Keratinocyte (primary cell): ENCODE measurements around the gene NR6A1. TPM values are rescaled to one million over a fixed set of nuclear protein-coding genes. Genes with fewer than 3 reads are reported as not detected.

Source experiments
- DNase-seq: peaks from one replicate; pipeline ENCODE4 v3.0.0-alpha.2; 2011; ENCODE audit warnings: low read depth, missing footprints, low spot score
- FAIRE-seq: peaks from 2 replicates; lab custom pipeline; 2011; peaks lifted over from hg19 to GRCh38; lab: Jason Lieb, UNC
- H2AFZ ChIP-seq: 2 replicates; pipeline ENCODE4 v1.6.0; 2012; ENCODE audit warnings: low read length, control low read depth, inconsistent platforms; ENCODE audit not compliant: control insufficient read depth
- H3K27ac ChIP-seq: 2 replicates; pipeline ENCODE4 v1.5.1; 2011; ENCODE audit warnings: low read length; ENCODE audit not compliant: control insufficient read depth, insufficient read depth
- H3K27me3 ChIP-seq: 3 replicates; pipeline ENCODE4 v1.6.0; 2011; ENCODE audit warnings: low read length; ENCODE audit not compliant: control insufficient read depth, insufficient read depth; ENCODE audit errors: extremely low read depth
- H3K36me3 ChIP-seq, 2 experiments: 2 replicates in 1 of 2; 3 replicates in 1 of 2; pipeline ENCODE4 v1.5.1; 2011; ENCODE audit warnings: low read length in 2 of 2, mild to moderate bottlenecking in 1 of 2; ENCODE audit not compliant: control insufficient read depth in 2 of 2, insufficient read depth in 2 of 2; ENCODE audit errors: extremely low read depth in 1 of 2
- H3K4me1 ChIP-seq: 3 replicates; pipeline ENCODE4 v1.5.1; 2011; ENCODE audit warnings: low read length; ENCODE audit not compliant: control insufficient read depth, insufficient read depth; ENCODE audit errors: extremely low read depth
- H3K4me2 ChIP-seq: 3 replicates; pipeline ENCODE4 v1.6.0; 2011; ENCODE audit warnings: low read depth, low read length; ENCODE audit not compliant: control insufficient read depth, insufficient read depth; ENCODE audit errors: extremely low read depth
- H3K4me3 ChIP-seq, 3 experiments: fragments of 200-600 bp in 1 of 3; sonication (generic) in 1 of 3; 2 replicates in 2 of 3; 3 replicates in 1 of 3; pipeline ENCODE4 v1.5.1; 2011 to 2016; ENCODE audit warnings: low read length in 3 of 3, mild to moderate bottlenecking in 3 of 3, control low read depth in 2 of 3, inconsistent platforms in 1 of 3, low read depth in 1 of 3, mixed read lengths in 1 of 3, mixed run types in 1 of 3, moderate library complexity in 1 of 3; ENCODE audit not compliant: control insufficient read depth in 2 of 3, insufficient read depth in 2 of 3; ENCODE audit errors: extremely low read depth in 1 of 3
- H3K79me2 ChIP-seq: 2 replicates; pipeline ENCODE4 v1.6.0; 2012; ENCODE audit warnings: low read length; ENCODE audit not compliant: control insufficient read depth, insufficient read depth
- H3K9ac ChIP-seq: 3 replicates; pipeline ENCODE4 v1.6.0; 2011; ENCODE audit warnings: low read length; ENCODE audit not compliant: control insufficient read depth, insufficient read depth; ENCODE audit errors: extremely low read depth
- H3K9me1 ChIP-seq: 3 replicates; pipeline ENCODE4 v1.6.0; 2011; ENCODE audit warnings: low read length; ENCODE audit not compliant: control insufficient read depth, insufficient read depth; ENCODE audit errors: extremely low read depth
- H3K9me3 ChIP-seq: 2 replicates; pipeline ENCODE4 v1.5.1; 2012; ENCODE audit warnings: low read depth, low read length; ENCODE audit not compliant: control insufficient read depth
- H4K20me1 ChIP-seq: 3 replicates; pipeline ENCODE4 v1.6.0; 2011; ENCODE audit warnings: low read length; ENCODE audit not compliant: control insufficient read depth, insufficient read depth; ENCODE audit errors: extremely low read depth
- EZH2 ChIP-seq: IDR thresholded peaks from one replicate; pipeline ENCODE4 v1.6.1; 2012; ENCODE audit warnings: inconsistent platforms, mild to moderate bottlenecking, low read length, moderate library complexity
- dilution Hi-C: fragments of 300-500 bp; cut with MboI; formaldehyde crosslinking; loops from one replicate; pipeline ENCODE4 v1.7.0; 2020; ENCODE audit warnings: low sequenced_read_pairs; ENCODE audit not compliant: extremely low pct_ligation_motif_present
- polyA plus RNA-seq, 5 experiments: library from polyadenylated mRNA; depleted of rRNA in 3 of 5; stranded (reverse) in 3 of 5; stranded (forward) in 1 of 5; unstranded in 1 of 5; fragments of >200 nt; gene quantifications; 1 replicate in 1 of 5; 2 replicates in 3 of 5; 3 replicates in 1 of 5; pipeline versions ENCODE4 v1.2.1 to v1.2.3, GENCODE V29; 2011 to 2012; ENCODE audit warnings: missing spikeins in 2 of 5, low read depth in 1 of 5, low replicate concordance in 1 of 5
- TF ChIP-seq, protein P1 (sequence below), 3 experiments: IDR thresholded peaks in 1 of 3; conservative IDR thresholded peaks in 1 of 3; optimal IDR thresholded peaks in 1 of 3; 2 replicates in 2 of 3; 3 replicates in 1 of 3; pipeline versions ENCODE3 to v1.5.1; 2011; ENCODE audit warnings: low read length in 3 of 3, mild to moderate bottlenecking in 3 of 3, moderate library complexity in 2 of 3, control low read depth in 1 of 3, inconsistent platforms in 1 of 3; ENCODE audit not compliant: insufficient read depth in 2 of 3; ENCODE audit errors: extremely low read depth in 1 of 3

NR6A1 gene
- polyA plus RNA-seq, 1 donor (not counting 4 experiments of a cell fraction or from before 2014, with no cell fraction given) = 1.8 TPM

DNA sequence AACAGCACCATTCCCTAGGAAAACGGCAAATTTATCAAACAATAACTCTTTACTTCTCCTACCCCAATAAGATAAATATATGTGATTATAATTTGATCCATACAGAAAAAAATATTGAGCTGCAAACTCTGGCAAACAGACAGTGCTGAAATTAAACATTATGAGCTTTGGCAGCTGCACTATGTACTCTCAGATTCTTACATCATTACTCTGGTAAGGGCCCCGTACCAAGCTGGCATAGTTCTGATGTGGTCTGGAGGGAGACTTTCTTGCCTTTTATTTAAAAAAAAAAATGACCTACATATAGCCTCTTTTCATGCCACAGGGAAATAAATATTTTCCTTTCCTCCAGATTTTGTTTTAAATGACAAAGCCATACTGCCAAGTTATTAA, 95.0 kb downstream of the NR6A1 start:
- no peaks in the 10 kb centered on the region for H3K27me3 ChIP-seq

DNA sequence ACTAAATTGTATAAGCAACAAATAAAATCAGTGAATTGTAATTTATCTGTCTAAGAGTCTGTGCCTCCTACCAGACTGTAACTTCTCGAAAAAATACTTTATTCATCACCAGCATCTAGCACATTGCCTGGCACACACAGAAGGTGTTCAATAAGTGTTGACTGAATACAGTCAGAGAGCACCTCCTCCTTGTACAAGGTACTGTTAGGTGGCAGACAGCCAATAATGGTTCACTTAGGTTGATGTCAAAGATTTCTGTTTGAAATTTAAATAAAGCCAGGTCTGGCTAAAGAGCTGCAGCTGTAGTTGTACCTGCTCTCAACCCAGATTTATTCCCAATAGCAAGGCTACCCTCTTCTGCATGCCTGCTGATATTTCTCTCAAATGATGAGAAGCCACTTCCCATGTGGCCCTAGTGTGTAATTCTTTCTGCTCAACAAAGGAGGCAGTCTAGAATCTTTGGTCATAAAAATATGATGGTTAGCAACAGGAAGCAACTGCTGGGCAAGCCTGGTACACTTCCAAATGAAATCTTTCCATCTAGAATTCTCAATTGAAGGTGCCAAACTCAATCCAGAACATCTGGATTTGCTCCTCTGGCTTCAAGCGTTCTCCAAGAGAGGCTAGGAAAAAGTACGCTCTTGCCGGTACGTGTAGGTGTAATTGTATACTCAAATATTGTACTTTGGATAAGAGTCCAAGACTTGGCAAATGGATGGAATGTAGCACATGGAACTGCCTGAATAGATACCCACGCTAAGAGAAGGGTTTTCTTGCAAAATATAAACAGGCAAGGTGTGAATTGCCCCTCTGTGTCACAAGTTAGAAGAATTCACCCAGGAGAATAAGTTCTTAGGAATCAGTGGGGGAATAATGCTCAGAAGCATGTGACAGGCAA, 95.6 kb downstream of the NR6A1 start:
- Histone ChIP-seq H3K4me3 (no peak overlapping the region), H3K9me1 (no peaks in the 10 kb centered on the region), H3K4me1 (peaks cover 4% of the 10 kb centered on the region), H3K36me3 (no peaks in the 10 kb centered on the region), H3K9ac (no peak overlapping the region), H3K79me2 (peaks cover 12% of the 10 kb centered on the region), H3K9me3 (no peaks in the 10 kb centered on the region), H3K27me3 (no peaks in the 10 kb centered on the region), H3K27ac (no peak overlapping the region), H4K20me1 (no peaks in the 10 kb centered on the region), H3K4me2 (no peak overlapping the region), H2AFZ (no peak overlapping the region)
- FAIRE-seq (no peak), DNase-seq (no peak)
- dilution Hi-C loops = no loop called here
- TF ChIP-seq, protein P1, sequence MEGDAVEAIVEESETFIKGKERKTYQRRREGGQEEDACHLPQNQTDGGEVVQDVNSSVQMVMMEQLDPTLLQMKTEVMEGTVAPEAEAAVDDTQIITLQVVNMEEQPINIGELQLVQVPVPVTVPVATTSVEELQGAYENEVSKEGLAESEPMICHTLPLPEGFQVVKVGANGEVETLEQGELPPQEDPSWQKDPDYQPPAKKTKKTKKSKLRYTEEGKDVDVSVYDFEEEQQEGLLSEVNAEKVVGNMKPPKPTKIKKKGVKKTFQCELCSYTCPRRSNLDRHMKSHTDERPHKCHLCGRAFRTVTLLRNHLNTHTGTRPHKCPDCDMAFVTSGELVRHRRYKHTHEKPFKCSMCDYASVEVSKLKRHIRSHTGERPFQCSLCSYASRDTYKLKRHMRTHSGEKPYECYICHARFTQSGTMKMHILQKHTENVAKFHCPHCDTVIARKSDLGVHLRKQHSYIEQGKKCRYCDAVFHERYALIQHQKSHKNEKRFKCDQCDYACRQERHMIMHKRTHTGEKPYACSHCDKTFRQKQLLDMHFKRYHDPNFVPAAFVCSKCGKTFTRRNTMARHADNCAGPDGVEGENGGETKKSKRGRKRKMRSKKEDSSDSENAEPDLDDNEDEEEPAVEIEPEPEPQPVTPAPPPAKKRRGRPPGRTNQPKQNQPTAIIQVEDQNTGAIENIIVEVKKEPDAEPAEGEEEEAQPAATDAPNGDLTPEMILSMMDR (optimal IDR thresholded peaks at IDR 0.05 in 1 of 3, IDR thresholded peaks at IDR 0.05 in 1 of 3, conservative IDR thresholded peaks at IDR 0.05 in 1 of 3; ENCODE audit: extremely low read depth in 1 of 3, insufficient read depth in 2 of 3, low read length in 3 of 3) = no peak
- no peak for TF ChIP-seq EZH2

More for the DNA sequence above, 95.0 kb downstream of the NR6A1 start:
- dilution Hi-C loops = no loop called here
- TF ChIP-seq, protein P1 (optimal IDR thresholded peaks at IDR 0.05 in 1 of 3, IDR thresholded peaks at IDR 0.05 in 1 of 3, conservative IDR thresholded peaks at IDR 0.05 in 1 of 3; ENCODE audit: extremely low read depth in 1 of 3, insufficient read depth in 2 of 3, low read length in 3 of 3) = no peak
- Histone ChIP-seq H3K9me3 (no peaks in the 10 kb centered on the region), H3K36me3 (peaks cover 0 to 3% of the 10 kb centered on the region in 2 experiments), H3K4me2 (no peak overlapping the region), H3K27ac (no peak overlapping the region), H2AFZ (no peak overlapping the region), H3K9ac (no peak overlapping the region), H3K4me3 (no peak overlapping the region), H3K4me1 (peaks cover 4% of the 10 kb centered on the region), H3K79me2 (peaks cover 10% of the 10 kb centered on the region), H3K9me1 (no peaks in the 10 kb centered on the region), H4K20me1 (no peaks in the 10 kb centered on the region)
- FAIRE-seq = no peak
- no peak for DNase-seq
